Activated CD4-positive, CD25-positive, alpha-beta regulatory T cell treated with anti-CD3 and anti-CD28 coated beads, Interleukin-2, amount 50 U/mL, for 24 hours (primary cell): ENCODE data around the gene SETMAR.

Source experiments
- ATAC-seq, 2 donors: fragments of 150-1000 bp; cut with Tn5 transposase; one replicate each; pipeline ENCODE4 v1.10.0; 2021; ENCODE audit warnings: mild to moderate bottlenecking in 1 of 2, moderate library complexity in 1 of 2

SETMAR gene

DNA sequence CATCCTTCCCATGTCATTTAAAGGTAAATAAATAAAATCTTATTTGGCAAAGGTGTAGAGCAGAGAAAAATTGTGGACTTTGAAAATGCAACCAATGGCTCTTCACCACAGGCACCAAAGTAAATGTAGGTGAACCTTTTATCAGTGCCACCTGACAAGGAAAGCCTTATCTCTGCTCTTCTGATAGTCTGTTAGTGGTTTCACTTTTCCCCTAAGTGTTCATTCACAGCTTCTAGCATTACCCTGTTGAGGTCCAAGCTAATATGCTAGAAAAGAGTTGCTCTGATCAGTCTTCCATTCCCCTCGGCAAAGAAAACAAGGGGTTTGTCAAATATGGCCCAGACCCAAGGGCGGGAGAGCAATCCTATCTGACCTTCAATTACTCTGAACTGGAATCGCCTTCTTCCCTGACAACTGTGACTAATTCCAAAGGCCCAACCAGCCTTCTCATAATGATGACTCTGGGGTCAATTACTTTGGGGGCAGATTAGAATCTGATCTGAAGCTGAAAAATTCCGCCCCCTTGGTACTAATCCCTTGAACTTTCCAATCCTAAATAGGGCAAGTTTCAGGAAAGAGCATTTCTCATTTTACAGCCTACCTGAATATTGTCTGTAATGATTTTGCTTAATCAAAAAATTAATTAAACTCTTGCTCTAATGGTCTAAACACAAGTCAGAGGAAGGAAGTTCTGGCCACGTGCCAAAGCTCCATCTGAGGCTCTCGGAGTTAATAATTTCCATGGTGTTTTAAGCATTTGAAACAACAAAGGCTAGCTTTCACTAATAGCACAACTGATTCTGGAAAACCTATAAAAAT lies 52.4 kb downstream of the SETMAR start:
- ATAC-seq, result no peak

DNA sequence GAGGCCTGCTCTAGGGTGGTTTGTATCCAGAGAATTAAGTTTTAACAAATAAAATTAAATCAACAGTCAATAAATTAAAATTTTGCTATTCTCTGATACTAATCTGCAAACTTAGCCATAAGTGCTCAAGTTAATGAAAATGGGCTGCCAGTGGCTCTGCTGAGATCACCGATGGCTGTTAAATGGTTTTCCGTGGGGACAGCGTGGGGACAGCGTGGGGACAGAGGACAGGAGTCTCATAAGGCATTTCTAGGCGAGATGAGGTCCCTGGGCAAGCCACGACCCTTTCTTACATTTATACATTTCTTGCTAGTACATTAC lies 53.0 kb downstream of the SETMAR start:
- no peak for ATAC-seq

DNA sequence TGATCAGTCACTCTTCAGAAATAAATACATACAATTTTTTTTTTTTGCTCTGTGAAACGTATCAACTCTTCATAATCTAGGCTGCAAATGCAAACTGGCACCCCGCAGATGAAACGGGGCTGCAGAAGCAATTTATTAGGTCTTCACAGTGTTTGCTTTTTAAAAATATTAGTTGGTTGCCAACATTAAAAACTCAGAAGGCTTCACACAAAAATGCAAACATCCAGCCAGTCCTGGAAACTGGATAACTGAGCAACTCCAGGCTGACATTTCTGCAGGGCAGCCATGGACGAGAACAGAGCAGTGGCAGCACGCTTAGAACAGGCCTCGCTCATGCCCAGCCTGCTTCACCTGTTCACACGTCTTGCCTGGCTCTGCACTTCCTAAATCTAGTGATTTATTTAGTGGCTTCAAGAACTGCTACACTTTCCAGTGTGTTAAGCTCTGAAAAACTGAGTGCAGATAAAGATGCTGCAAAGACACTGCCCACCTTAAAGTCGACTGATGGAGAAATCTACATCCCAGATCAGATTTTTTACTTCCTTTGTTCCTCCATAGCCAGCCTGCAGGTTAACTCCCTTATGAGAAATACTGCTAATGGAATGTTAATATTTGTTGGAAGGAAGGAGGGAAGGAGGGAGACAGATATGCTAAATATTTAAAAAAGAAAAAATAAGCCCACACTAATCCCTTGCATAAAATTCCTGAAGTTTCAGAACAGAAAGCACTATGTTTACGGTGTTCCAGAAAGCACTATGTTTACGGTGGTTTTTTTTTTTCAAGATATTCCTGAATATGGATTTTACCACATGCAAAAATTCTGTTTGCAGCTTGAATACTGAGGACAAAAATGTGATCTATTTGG lies 53.6 kb downstream of the SETMAR start:
- ATAC-seq, result no peak

DNA sequence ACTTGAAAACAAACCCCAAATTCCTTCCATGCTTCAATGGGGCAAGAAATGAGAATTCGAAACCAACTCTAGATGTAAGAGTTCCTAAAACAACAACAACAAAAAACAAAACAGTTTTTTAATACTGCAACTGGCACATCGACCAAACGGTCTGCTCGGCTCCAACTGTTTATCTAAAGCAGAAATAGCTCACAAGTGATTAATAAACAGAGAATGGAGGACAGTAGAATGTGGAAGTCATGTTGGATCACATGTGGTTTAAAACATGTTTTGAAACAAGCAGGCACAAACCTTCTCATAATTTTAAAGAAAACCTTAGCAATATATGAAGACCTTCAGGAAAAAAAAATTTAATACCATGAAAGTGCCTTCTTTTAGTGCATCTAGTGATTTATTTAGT lies 55.1 kb downstream of the SETMAR start:
- ATAC-seq, result no peak

DNA sequence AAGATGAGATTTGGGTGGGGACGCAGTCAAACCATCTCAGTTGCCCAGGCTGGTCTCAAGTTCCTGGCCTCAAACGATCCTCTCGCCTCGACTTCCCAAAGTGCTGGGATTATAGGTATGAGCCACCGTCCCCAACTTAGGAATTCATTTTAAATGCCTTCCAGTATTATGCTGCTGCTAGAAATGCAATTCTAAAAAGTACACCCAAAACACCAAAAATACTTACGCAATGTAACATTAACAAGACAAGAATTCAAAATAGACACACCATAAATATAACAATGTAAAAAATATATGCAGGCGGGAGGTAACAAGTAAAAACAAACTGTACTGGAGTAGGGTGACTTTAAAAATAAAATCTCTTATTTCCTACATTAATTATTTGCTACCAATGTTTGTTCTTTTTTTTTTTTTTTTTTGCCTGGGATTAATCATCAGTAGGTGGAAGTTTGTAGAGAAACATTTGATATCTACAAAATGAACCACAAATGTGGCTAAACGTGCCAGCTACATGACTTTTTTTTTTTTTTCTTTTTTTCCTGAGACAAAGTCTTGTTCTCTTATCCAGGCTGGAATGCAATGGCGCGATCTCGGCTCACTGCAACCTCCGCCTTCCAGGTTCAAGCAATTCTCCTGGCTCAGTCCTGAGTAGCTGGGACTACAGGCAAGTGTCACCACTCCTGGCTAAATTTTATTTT lies 56.8 kb downstream of the SETMAR start:
- ATAC-seq, result no peak

DNA sequence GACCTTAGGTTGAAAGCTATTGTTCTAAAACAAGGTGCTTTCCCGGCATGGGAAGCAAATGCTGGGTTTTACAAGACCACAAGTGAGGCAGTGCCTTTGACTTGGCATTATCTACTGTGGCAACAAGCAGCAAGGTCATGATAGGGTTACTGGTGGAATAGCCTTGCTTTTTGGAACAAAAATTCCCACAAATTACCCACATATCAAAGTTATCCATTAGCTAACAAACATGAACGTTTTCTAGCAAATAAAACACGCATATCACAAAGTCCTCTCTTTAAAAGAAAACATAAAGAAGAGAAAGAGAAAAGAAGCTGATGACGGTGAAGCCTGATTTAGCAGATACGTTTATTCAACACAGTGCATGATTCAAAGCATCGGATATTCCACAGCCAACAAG lies 57.6 kb downstream of the SETMAR start:
- no peak for ATAC-seq

DNA sequence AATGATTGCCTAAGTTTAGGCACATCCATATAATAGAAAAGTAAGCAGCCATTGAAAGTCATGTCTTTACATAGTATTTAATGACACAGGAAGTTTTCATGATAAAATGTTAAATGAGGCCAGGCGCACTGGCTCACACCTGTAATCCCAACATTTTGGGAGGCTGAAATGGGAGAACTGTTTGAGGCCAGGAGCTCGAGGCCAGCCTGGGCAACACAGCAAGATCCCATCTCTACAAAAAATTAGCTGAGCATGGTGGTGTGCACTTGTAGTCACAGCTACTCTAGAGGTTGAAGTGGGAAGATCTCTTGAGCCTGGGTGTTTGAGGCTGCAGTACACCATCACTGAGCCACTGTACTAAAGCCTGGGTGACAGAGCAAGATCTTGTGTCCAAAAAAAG lies 59.4 kb downstream of the SETMAR start:
- ATAC-seq, result no peak
